ENCODE data around the gene TWIST1. TPM values are rescaled to one million over a fixed set of nuclear protein-coding genes. Genes with fewer than 3 reads are reported as not detected.

TWIST1 gene
- total RNA-seq, 3 donors from 2014 or later = 0.15 to 2.4 (median 0.95) TPM

DNA sequence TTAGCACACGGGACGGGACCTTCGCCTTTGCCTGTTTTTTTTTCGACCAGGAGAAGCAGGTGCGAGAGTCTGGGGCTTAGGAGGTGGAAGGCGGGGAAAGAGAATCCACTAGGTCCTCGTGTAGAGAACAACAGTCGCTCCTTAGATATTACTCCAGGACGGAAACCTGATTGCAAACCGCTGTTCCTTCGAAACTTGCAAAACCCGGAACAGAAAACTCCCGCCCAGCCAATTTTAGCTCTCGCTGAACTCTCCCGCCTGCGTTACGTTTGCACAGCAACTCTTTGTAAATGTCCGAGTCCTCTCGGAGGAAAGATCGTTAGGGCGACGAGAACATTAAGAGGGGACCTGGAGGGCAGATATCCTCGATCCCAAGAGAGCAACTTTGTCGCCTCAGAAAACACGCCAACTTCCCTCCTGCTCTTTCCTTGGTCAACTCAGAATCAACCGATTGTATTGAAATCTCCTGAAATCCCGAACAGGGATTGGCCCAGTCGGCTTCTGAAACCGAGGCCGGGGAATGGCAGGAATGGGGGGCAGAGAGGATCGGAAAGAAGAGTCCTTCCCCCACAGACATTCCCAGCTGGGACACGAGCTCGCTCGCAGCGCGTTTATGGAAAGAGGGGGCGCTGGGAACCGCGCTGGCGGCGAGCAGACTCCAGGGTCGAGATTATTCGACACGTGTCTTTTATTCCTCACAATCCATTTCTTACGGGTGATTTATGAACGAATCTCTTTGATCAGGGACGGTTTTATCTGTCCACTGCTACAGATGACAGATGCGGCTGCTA is 9.9 kb downstream of the TWIST1 start:
- H3K27me3 Mint-ChIP-seq (ENCODE audit: low read depth) = peaks cover 91% of the 10 kb centered on the region
- ATAC-seq (no peak), DNase-seq (no peak)
- no peak overlapping the region for H3K4me3 Mint-ChIP-seq
- H3K9me3 Mint-ChIP-seq = no peaks in the 10 kb centered on the region
- no peaks in the 10 kb centered on the region for H3K36me3 Mint-ChIP-seq (ENCODE audit: insufficient read depth)
- no peaks in the 10 kb centered on the region for H3K4me1 Mint-ChIP-seq (ENCODE audit: low read depth)

GRCh38 chr7:19107081-19107355 is 10.4 kb downstream of the TWIST1 start:
- no peaks in the 10 kb centered on the region for H3K9me3 Mint-ChIP-seq
- H3K27me3 Mint-ChIP-seq (ENCODE audit: low read depth) = peaks cover 87% of the 10 kb centered on the region
- no peak for DNase-seq
- no peak for ATAC-seq
- H3K36me3 Mint-ChIP-seq (ENCODE audit: insufficient read depth) = no peaks in the 10 kb centered on the region
- H3K4me3 Mint-ChIP-seq = no peak overlapping the region
- no peaks in the 10 kb centered on the region for H3K4me1 Mint-ChIP-seq (ENCODE audit: low read depth)

GRCh38 chr7:19106241-19107080 is 11.0 kb downstream of the TWIST1 start:
- ATAC-seq (no peak), DNase-seq (no peak)
- Mint-ChIP-seq H3K27me3 (ENCODE audit: low read depth) (peaks cover 84% of the 10 kb centered on the region), H3K36me3 (ENCODE audit: insufficient read depth) (no peaks in the 10 kb centered on the region), H3K4me1 (ENCODE audit: low read depth) (no peaks in the 10 kb centered on the region), H3K9me3 (no peaks in the 10 kb centered on the region), H3K4me3 (no peak overlapping the region)

DNA sequence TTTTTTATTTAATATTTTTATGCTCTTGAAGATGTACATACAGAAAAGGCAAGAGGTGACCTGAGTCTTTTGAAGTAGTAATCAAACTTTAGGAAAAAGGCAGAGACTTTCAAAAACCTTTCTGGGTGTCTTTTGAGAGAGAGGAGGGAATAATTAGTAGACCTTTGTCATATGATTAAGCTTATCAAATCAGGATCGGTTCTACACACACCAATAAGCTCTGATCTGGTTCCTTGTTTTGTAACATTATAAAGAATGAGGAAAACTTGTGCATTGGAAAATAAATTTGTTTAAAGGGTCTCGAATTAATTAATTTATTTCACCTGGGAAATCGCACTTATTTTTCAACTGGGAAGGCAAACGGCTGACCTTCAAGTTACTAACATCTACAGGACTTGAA is 11.9 kb downstream of the TWIST1 start:
- H3K36me3 Mint-ChIP-seq (ENCODE audit: insufficient read depth) = no peaks in the 10 kb centered on the region
- H3K27me3 Mint-ChIP-seq (ENCODE audit: low read depth) = peaks cover 77% of the 10 kb centered on the region
- DNase-seq (no peak), ATAC-seq (no peak)
- H3K9me3 Mint-ChIP-seq = no peaks in the 10 kb centered on the region
- H3K4me3 Mint-ChIP-seq = no peak overlapping the region
- H3K4me1 Mint-ChIP-seq (ENCODE audit: low read depth) = no peaks in the 10 kb centered on the region

DNA sequence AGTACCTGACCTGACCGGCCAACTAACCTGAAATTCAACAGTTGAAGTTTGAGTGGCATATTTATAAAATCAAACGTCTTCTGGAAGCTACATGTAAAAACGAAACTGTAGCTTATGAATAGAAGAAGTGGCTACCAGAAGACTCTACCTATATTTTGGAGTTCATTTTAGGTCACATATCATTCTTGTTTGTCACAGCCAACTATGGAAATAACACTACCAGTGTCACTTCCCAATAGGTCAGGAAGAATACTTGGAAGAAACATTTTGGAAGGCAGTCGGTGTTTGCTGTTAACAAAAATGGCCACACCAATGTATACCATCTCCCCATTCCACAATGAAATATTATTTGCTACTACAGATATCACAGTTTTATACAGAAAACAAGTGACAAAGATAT is 12.6 kb downstream of the TWIST1 start:
- Mint-ChIP-seq H3K4me3 (no peak overlapping the region), H3K9me3 (no peaks in the 10 kb centered on the region), H3K4me1 (ENCODE audit: low read depth) (no peaks in the 10 kb centered on the region), H3K27me3 (ENCODE audit: low read depth) (peaks cover 71% of the 10 kb centered on the region), H3K36me3 (ENCODE audit: insufficient read depth) (no peaks in the 10 kb centered on the region)
- ATAC-seq (no peak), DNase-seq (no peak)

DNA sequence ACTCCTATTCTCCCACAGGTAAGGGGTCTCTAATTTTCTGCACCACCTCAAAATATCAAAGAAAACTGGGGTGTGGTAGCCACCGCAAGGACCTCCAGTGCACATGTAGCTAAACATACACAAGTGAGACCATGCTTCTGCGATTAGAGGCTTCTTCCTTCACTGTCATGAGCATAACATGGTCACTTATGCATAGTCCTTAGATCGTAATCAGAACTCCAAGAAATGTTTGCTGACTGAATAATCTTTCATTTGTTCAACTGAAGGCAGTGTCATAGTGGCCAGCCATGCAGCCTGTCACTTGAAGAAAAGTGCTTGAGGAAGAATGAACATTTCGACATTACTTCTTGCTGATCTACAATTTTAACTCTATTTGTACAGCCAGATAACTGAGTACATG is 14.6 kb downstream of the TWIST1 start:
- Mint-ChIP-seq H3K27me3 (ENCODE audit: low read depth) (peaks cover 52% of the 10 kb centered on the region), H3K4me3 (no peak overlapping the region), H3K4me1 (ENCODE audit: low read depth) (no peaks in the 10 kb centered on the region), H3K36me3 (ENCODE audit: insufficient read depth) (no peaks in the 10 kb centered on the region), H3K9me3 (no peaks in the 10 kb centered on the region)
- ATAC-seq (no peak), DNase-seq (no peak)

DNA sequence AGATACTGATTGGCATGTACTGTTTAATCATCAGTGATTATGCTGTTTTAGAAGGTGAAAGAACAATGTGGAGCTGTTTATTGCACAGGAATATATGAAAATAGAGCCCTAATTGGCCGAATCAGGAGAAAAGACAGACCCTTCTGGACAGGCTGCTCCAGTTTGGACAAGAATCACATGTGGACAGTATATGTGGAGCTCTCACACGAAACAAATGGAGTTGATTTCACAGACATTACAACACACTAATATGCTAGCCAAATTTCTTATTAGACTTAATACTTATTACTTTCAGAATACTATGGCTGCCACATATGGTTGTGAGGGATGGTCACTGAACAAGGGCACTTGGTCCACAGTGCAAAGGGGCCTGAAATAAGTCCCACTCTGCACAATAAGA is 15.5 kb downstream of the TWIST1 start:
- ATAC-seq (no peak), DNase-seq (no peak)
- Mint-ChIP-seq H3K4me3 (no peak overlapping the region), H3K4me1 (ENCODE audit: low read depth) (no peaks in the 10 kb centered on the region), H3K9me3 (no peaks in the 10 kb centered on the region), H3K27me3 (ENCODE audit: low read depth) (peaks cover 42% of the 10 kb centered on the region), H3K36me3 (ENCODE audit: insufficient read depth) (no peaks in the 10 kb centered on the region)

GRCh38 chr7:19101472-19101871 is 16.0 kb downstream of the TWIST1 start:
- no peaks in the 10 kb centered on the region for H3K4me1 Mint-ChIP-seq (ENCODE audit: low read depth)
- H3K36me3 Mint-ChIP-seq (ENCODE audit: insufficient read depth) = no peaks in the 10 kb centered on the region
- H3K9me3 Mint-ChIP-seq = no peaks in the 10 kb centered on the region
- peaks cover 38% of the 10 kb centered on the region for H3K27me3 Mint-ChIP-seq (ENCODE audit: low read depth)
- DNase-seq (no peak), ATAC-seq (no peak)
- H3K4me3 Mint-ChIP-seq = no peak overlapping the region

GRCh38 chr7:19099924-19100323 is 17.5 kb downstream of the TWIST1 start:
- DNase-seq = no peak
- H3K4me3 Mint-ChIP-seq = no peak overlapping the region
- no peak for ATAC-seq
- no peaks in the 10 kb centered on the region for H3K4me1 Mint-ChIP-seq (ENCODE audit: low read depth)
- H3K27me3 Mint-ChIP-seq (ENCODE audit: low read depth) = peaks cover 22% of the 10 kb centered on the region
- H3K36me3 Mint-ChIP-seq (ENCODE audit: insufficient read depth) = no peaks in the 10 kb centered on the region
- no peaks in the 10 kb centered on the region for H3K9me3 Mint-ChIP-seq

DNA sequence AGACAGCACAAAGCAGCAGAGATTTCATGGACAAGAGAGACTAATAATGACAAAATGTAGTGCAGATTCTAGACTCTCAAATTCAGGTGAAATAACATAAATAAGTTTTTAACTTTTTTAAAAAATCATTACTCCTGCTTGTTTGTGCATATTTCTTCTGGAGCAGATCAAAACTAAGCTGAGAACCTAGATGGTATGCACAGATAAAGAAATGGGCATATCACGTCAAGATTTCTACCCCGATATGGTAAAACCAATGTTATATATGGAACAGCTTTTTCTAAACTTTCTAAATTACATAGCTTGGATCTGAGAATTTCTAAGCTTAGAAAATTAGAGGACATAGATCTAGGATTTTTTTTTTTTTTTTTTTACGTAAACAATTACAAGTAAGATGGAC is 18.2 kb downstream of the TWIST1 start:
- H3K4me3 Mint-ChIP-seq = no peak overlapping the region
- no peaks in the 10 kb centered on the region for H3K36me3 Mint-ChIP-seq (ENCODE audit: insufficient read depth)
- H3K27me3 Mint-ChIP-seq (ENCODE audit: low read depth) = peaks cover 16% of the 10 kb centered on the region
- H3K4me1 Mint-ChIP-seq (ENCODE audit: low read depth) = no peaks in the 10 kb centered on the region
- no peaks in the 10 kb centered on the region for H3K9me3 Mint-ChIP-seq
- no peak for ATAC-seq
- DNase-seq = no peak

GRCh38 chr7:19098510-19098909 is 18.9 kb downstream of the TWIST1 start:
- no peaks in the 10 kb centered on the region for H3K4me1 Mint-ChIP-seq (ENCODE audit: low read depth)
- no peaks in the 10 kb centered on the region for H3K36me3 Mint-ChIP-seq (ENCODE audit: insufficient read depth)
- DNase-seq (no peak), ATAC-seq (no peak)
- no peak overlapping the region for H3K4me3 Mint-ChIP-seq
- no peaks in the 10 kb centered on the region for H3K9me3 Mint-ChIP-seq
- H3K27me3 Mint-ChIP-seq (ENCODE audit: low read depth) = peaks cover 13% of the 10 kb centered on the region

DNA sequence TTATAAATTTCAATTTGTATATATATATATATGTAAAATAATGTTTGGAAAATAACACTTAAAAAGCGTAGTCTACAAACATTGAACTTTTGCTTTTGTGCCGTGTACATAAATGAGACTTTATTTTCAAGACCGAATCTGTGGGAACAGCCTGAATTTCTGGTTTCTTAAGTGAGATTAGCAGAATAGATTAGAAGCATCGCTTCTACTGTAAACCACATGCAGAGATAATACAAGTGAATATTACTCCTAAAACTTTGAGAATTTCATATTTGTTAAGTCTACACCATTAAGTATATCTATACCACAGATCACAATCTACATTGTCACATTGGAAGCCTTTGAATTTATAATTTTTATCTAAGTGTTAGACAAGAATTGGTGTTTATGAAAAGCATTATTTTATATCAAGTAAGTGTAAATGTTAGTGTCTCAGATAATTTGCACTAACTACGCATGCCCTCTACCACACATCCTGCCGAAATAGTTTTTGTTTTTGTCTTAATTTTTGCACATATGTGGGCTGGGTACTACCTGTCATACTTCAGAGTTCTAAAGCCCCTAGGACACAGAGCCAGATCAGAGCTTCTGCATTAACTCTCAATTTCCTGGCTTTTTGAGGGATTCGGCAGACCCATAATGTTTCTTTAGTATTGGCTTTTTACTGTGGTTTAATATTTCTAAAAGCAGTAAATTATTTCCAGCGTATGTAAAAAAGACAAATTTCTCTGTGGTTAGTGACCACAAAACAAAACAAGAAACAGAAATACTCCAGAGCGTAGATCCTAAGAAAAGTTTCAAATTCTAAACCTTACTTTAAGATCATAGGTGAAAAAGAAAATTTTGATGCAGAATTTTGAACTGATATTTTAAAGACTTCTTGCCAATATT is 20.0 kb downstream of the TWIST1 start:
- no peak overlapping the region for H3K4me3 Mint-ChIP-seq
- DNase-seq = no peak
- H3K27me3 Mint-ChIP-seq (ENCODE audit: low read depth) = peaks cover 6% of the 10 kb centered on the region
- no peaks in the 10 kb centered on the region for H3K36me3 Mint-ChIP-seq (ENCODE audit: insufficient read depth)
- no peaks in the 10 kb centered on the region for H3K4me1 Mint-ChIP-seq (ENCODE audit: low read depth)
- H3K9me3 Mint-ChIP-seq = no peaks in the 10 kb centered on the region
- ATAC-seq = no peak

GRCh38 chr7:19095353-19095860 is 22.0 kb downstream of the TWIST1 start:
- H3K9me3 Mint-ChIP-seq = no peaks in the 10 kb centered on the region
- no peaks in the 10 kb centered on the region for H3K4me1 Mint-ChIP-seq (ENCODE audit: low read depth)
- H3K36me3 Mint-ChIP-seq (ENCODE audit: insufficient read depth) = no peaks in the 10 kb centered on the region
- ATAC-seq (no peak), DNase-seq (no peak)
- H3K4me3 Mint-ChIP-seq = no peak overlapping the region
- H3K27me3 Mint-ChIP-seq (ENCODE audit: low read depth) = peaks cover under 1% of the 10 kb centered on the region

DNA sequence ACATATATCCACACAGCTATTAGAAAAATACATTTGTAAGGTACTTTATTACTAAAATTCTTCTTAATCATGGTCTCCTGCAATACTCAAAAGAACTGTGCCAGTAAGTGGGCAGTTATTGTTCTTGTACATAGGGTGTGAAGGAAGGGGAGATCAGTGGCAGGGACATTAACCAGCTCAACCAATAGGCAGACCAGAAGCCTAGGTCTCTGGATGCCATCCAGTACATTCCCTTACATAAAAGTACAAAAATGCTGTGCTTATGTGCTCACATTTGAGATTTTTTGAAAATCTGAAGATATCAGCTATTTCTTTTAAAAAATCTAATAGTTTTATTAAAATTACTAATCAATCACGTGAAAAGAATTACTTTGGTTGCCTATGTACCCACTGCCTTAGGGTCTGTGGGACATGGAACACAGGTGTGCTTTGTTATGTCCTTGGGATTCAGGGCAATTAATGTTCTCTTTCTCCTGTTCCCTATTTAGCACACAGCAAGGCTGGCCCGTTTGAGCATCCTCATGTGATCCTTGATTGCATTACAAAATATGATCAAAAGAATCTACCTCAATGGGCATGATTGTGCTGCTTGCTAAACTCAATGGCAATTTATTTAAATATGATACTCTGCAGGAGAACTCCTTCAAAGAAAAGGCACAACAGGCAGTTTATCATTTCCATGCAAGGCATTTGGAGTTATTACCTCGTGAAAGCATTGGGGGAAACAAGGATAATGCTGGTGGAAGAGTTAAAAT is 22.7 kb downstream of the TWIST1 start:
- Mint-ChIP-seq H3K9me3 (no peaks in the 10 kb centered on the region), H3K4me1 (ENCODE audit: low read depth) (no peaks in the 10 kb centered on the region), H3K27me3 (ENCODE audit: low read depth) (no peaks in the 10 kb centered on the region), H3K4me3 (no peak overlapping the region), H3K36me3 (ENCODE audit: insufficient read depth) (no peaks in the 10 kb centered on the region)
- DNase-seq (no peak), ATAC-seq (no peak)

Measured in activated T-cell treated with anti-CD3 and anti-CD28 coated beads, Interleukin-2, amount 50 U/mL, for 4 hours (primary cell).